ENCODE measurements around the gene APOL5. TPM values are rescaled to one million over a fixed set of nuclear protein-coding genes. Genes with fewer than 3 reads are reported as not detected.

Gene APOL5
- total RNA-seq, 2 experiments from 2014 or later = not detected

GRCh38 chr22:35746946-35747703, 29.5 kb downstream of the APOL5 start:
- ATAC-seq (no peak), DNase-seq (no peak)
- POLR2A ChIA-PET = no interaction called here
- Mint-ChIP-seq H3K36me3 (ENCODE audit: low read depth) (no peaks in the 10 kb centered on the region), H3K4me1 (ENCODE audit: low read depth) (no peaks in the 10 kb centered on the region), H3K4me3 (no peak overlapping the region), H3K27me3 (ENCODE audit: low read depth) (no peaks in the 10 kb centered on the region), H3K9me3 (ENCODE audit: insufficient read depth) (no peaks in the 10 kb centered on the region), H3K27ac (no peak overlapping the region)
- CTCF ChIA-PET = no interaction called here

GRCh38 chr22:35749808-35750207, 32.1 kb downstream of the APOL5 start:
- POLR2A ChIA-PET = no interaction called here
- Mint-ChIP-seq H3K4me3 (no peak overlapping the region), H3K4me1 (ENCODE audit: low read depth) (no peaks in the 10 kb centered on the region), H3K27ac (no peak overlapping the region), H3K27me3 (ENCODE audit: low read depth) (no peaks in the 10 kb centered on the region), H3K9me3 (ENCODE audit: insufficient read depth) (no peaks in the 10 kb centered on the region), H3K36me3 (ENCODE audit: low read depth) (no peaks in the 10 kb centered on the region)
- DNase-seq (no peak), ATAC-seq (no peak)
- CTCF ChIA-PET = no interaction called here

GRCh38 chr22:35752006-35752862, 34.6 kb downstream of the APOL5 start:
- no peak overlapping the region for H3K27ac Mint-ChIP-seq

GRCh38 chr22:35752863-35753189, 35.2 kb downstream of the APOL5 start:
- Mint-ChIP-seq H3K4me1 (ENCODE audit: low read depth) (peaks cover 2% of the 10 kb centered on the region), H3K4me3 (no peak overlapping the region), H3K36me3 (ENCODE audit: low read depth) (no peaks in the 10 kb centered on the region), H3K9me3 (ENCODE audit: insufficient read depth) (no peaks in the 10 kb centered on the region), H3K27me3 (ENCODE audit: low read depth) (no peaks in the 10 kb centered on the region), H3K27ac (no peak overlapping the region)
- ChIA-PET CTCF (interaction anchor here (0.7 kb wide), 1 partner anchor 127 kb away, joined by 3 read pairs; no protein-coding TSS in a partner anchor), POLR2A (no interaction called here)
- ATAC-seq (no peak), DNase-seq (no peak)

More at GRCh38 chr22:35752006-35752862, 34.6 kb downstream of the APOL5 start:
- CTCF ChIA-PET = no interaction called here
- no peak for ATAC-seq
- no peaks in the 10 kb centered on the region for H3K27me3 Mint-ChIP-seq (ENCODE audit: low read depth)
- no peak for DNase-seq
- H3K4me1 Mint-ChIP-seq (ENCODE audit: low read depth) = peaks cover 2% of the 10 kb centered on the region
- POLR2A ChIA-PET = no interaction called here
- H3K9me3 Mint-ChIP-seq (ENCODE audit: insufficient read depth) = no peaks in the 10 kb centered on the region
- H3K36me3 Mint-ChIP-seq (ENCODE audit: low read depth) = no peaks in the 10 kb centered on the region
- H3K4me3 Mint-ChIP-seq = no peak overlapping the region

- ATAC-seq (no peak), DNase-seq (no peak)
- Mint-ChIP-seq H3K36me3 (ENCODE audit: low read depth) (no peaks in the 10 kb centered on the region), H3K9me3 (ENCODE audit: insufficient read depth) (no peaks in the 10 kb centered on the region), H3K4me3 (no peak overlapping the region), H3K27ac (no peak overlapping the region), H3K4me1 (ENCODE audit: low read depth) (peaks cover 2% of the 10 kb centered on the region), H3K27me3 (ENCODE audit: low read depth) (no peaks in the 10 kb centered on the region)
- ChIA-PET POLR2A (no interaction called here), CTCF (no interaction called here)
Observed at GRCh38 chr22:35754761-35755160, 37.1 kb downstream of the APOL5 start.

GRCh38 chr22:35756722-35757121, 39.0 kb downstream of the APOL5 start:
- POLR2A ChIA-PET = no interaction called here
- Mint-ChIP-seq H3K4me1 (ENCODE audit: low read depth) (peaks cover 2% of the 10 kb centered on the region), H3K27ac (no peak overlapping the region), H3K9me3 (ENCODE audit: insufficient read depth) (no peaks in the 10 kb centered on the region), H3K27me3 (ENCODE audit: low read depth) (no peaks in the 10 kb centered on the region), H3K36me3 (ENCODE audit: low read depth) (no peaks in the 10 kb centered on the region), H3K4me3 (no peak overlapping the region)
- ATAC-seq (no peak), DNase-seq (no peak)
- CTCF ChIA-PET = interaction anchor here (1.5 kb wide), 1 partner anchor 16 kb away, joined by 4 read pairs; no protein-coding TSS in a partner anchor

GRCh38 chr22:35758394-35758793, 40.7 kb downstream of the APOL5 start:
- peaks cover 2% of the 10 kb centered on the region for H3K4me1 Mint-ChIP-seq (ENCODE audit: low read depth)
- no peaks in the 10 kb centered on the region for H3K9me3 Mint-ChIP-seq (ENCODE audit: insufficient read depth)
- ChIA-PET CTCF (no interaction called here), POLR2A (no interaction called here)
- DNase-seq = no peak
- H3K4me3 Mint-ChIP-seq = no peak overlapping the region
- H3K27ac Mint-ChIP-seq = no peak overlapping the region
- ATAC-seq = no peak
- no peaks in the 10 kb centered on the region for H3K27me3 Mint-ChIP-seq (ENCODE audit: low read depth)
- H3K36me3 Mint-ChIP-seq (ENCODE audit: low read depth) = no peaks in the 10 kb centered on the region

GRCh38 chr22:35761037-35761436, 43.4 kb downstream of the APOL5 start:
- DNase-seq (no peak), ATAC-seq (no peak)
- no peaks in the 10 kb centered on the region for H3K36me3 Mint-ChIP-seq (ENCODE audit: low read depth)
- H3K27me3 Mint-ChIP-seq (ENCODE audit: low read depth) = peaks cover 2% of the 10 kb centered on the region
- no peaks in the 10 kb centered on the region for H3K9me3 Mint-ChIP-seq (ENCODE audit: insufficient read depth)
- no peak overlapping the region for H3K4me3 Mint-ChIP-seq
- H3K4me1 Mint-ChIP-seq (ENCODE audit: low read depth) = no peaks in the 10 kb centered on the region
- POLR2A ChIA-PET = no interaction called here
- no peak overlapping the region for H3K27ac Mint-ChIP-seq
- CTCF ChIA-PET = interaction anchor here (0.9 kb wide), 1 partner anchor 135 kb away, joined by 4 read pairs; no protein-coding TSS in a partner anchor

GRCh38 chr22:35766654-35767580, 49.2 kb downstream of the APOL5 start:
- no peaks in the 10 kb centered on the region for H3K4me1 Mint-ChIP-seq (ENCODE audit: low read depth)
- peaks cover 15% of the 10 kb centered on the region for H3K27me3 Mint-ChIP-seq (ENCODE audit: low read depth)
- DNase-seq (no peak), ATAC-seq (no peak)
- no peaks in the 10 kb centered on the region for H3K36me3 Mint-ChIP-seq (ENCODE audit: low read depth)
- ChIA-PET POLR2A (no interaction called here), CTCF (interaction anchor here (1.2 to 1.9 kb wide), 2 partner anchors 9 to 11 kb away, joined by 3 to 7 read pairs; no protein-coding TSS in a partner anchor)
- H3K9me3 Mint-ChIP-seq (ENCODE audit: insufficient read depth) = no peaks in the 10 kb centered on the region
- no peak overlapping the region for H3K27ac Mint-ChIP-seq
- H3K4me3 Mint-ChIP-seq = no peak overlapping the region

- ATAC-seq (no peak), DNase-seq (no peak)
- CTCF ChIA-PET = no interaction called here
- peaks cover 14% of the 10 kb centered on the region for H3K27me3 Mint-ChIP-seq (ENCODE audit: low read depth)
- H3K4me1 Mint-ChIP-seq (ENCODE audit: low read depth) = no peaks in the 10 kb centered on the region
- no peaks in the 10 kb centered on the region for H3K36me3 Mint-ChIP-seq (ENCODE audit: low read depth)
- H3K4me3 Mint-ChIP-seq = no peak overlapping the region
- POLR2A ChIA-PET = no interaction called here
- no peak overlapping the region for H3K27ac Mint-ChIP-seq
- no peaks in the 10 kb centered on the region for H3K9me3 Mint-ChIP-seq (ENCODE audit: insufficient read depth)
Observed at GRCh38 chr22:35769974-35770373, 52.3 kb downstream of the APOL5 start.

GRCh38 chr22:35775339-35775738, 57.7 kb downstream of the APOL5 start:
- ChIA-PET CTCF (interaction anchor here (2.0 kb wide), 1 partner anchor 9 kb away, joined by 7 read pairs; no protein-coding TSS in a partner anchor), POLR2A (no interaction called here)
- no peak for ATAC-seq
- H3K4me1 Mint-ChIP-seq (ENCODE audit: low read depth) = no peaks in the 10 kb centered on the region
- H3K36me3 Mint-ChIP-seq (ENCODE audit: low read depth) = no peaks in the 10 kb centered on the region
- no peak overlapping the region for H3K27ac Mint-ChIP-seq
- no peaks in the 10 kb centered on the region for H3K9me3 Mint-ChIP-seq (ENCODE audit: insufficient read depth)
- no peak for DNase-seq
- H3K27me3 Mint-ChIP-seq (ENCODE audit: low read depth) = peaks cover 6% of the 10 kb centered on the region
- H3K4me3 Mint-ChIP-seq = no peak overlapping the region
